Transverse colon (tissue), 4 donors: ENCODE measurements around the gene ARL15. TPM values are rescaled to one million over a fixed set of nuclear protein-coding genes. Genes with fewer than 3 reads are reported as not detected.

Experiments used
- DNase-seq: peaks from one replicate; pipeline ENCODE4 v3.0.0-alpha.2; 2019
- H3K27ac ChIP-seq, 4 donors: fragments of 200-600 bp; sonication (generic); 2 replicates each; pipeline ENCODE4 v1.5.1; 2016 to 2018; ENCODE audit warnings: inconsistent platforms in 4 of 4
- H3K27me3 ChIP-seq: fragments of 200-600 bp; sonication (generic); 2 replicates; pipeline ENCODE4 v1.5.1; 2017; ENCODE audit warnings: inconsistent platforms
- H3K36me3 ChIP-seq, 4 donors: fragments of 200-600 bp; sonication (generic); 2 replicates each; pipeline ENCODE4 v1.5.1; 2017 to 2019; ENCODE audit warnings: inconsistent platforms in 4 of 4
- H3K4me1 ChIP-seq, 4 donors: fragments of 200-600 bp; sonication (generic); 2 replicates each; pipeline ENCODE4 v1.5.1; 2017 to 2020; ENCODE audit warnings: inconsistent platforms in 4 of 4
- H3K4me3 ChIP-seq, 4 donors: fragments of 200-600 bp; sonication (generic); 1 replicate in 1 of 4; 2 replicates in 3 of 4; pipeline versions ENCODE4 v1.5.1 to v1.6.1; 2017 to 2019; ENCODE audit warnings: inconsistent platforms in 4 of 4
- H3K9me3 ChIP-seq, 2 donors: fragments of 200-600 bp; sonication (generic); 2 replicates each; pipeline ENCODE4 v1.5.1; 2017 to 2019; ENCODE audit warnings: inconsistent platforms in 2 of 2
- EP300 ChIP-seq: sonication (generic); formaldehyde crosslinking; IDR thresholded peaks from one replicate; pipeline ENCODE4 v1.6.1; 2017; ENCODE audit warnings: antibody characterized with exemption, low read depth
- POLR2A ChIP-seq: fragments of 450-650 bp; IDR thresholded peaks from one replicate; pipeline ENCODE4 v1.6.1; 2016; ENCODE audit warnings: antibody characterized with exemption, mild to moderate bottlenecking, moderate library complexity
- POLR2AphosphoS5 ChIP-seq, 3 donors: sonication (generic); formaldehyde crosslinking; IDR thresholded peaks; one replicate each; pipeline ENCODE4 v1.6.1; 2016; ENCODE audit warnings: antibody characterized with exemption in 3 of 3
- WGBS, 2 donors: methylation state at CpG; one replicate each; pipeline ENCODE4 v1.1.5; 2018; ENCODE audit warnings: low coverage in 1 of 2; 5-methylcytosine and 5-hydroxymethylcytosine counted together
- in situ Hi-C, 4 donors: fragments of 200-750 bp; cut with MboI; loops; one replicate each; pipeline versions ENCODE4 v1.15.0 to v1.15.1; 2017; ENCODE audit warnings: low sequenced_read_pairs in 3 of 4, low pct_ligation_motif_present in 1 of 4, low pct_unique_long_range_greater_than_20kb in 1 of 4
- intact Hi-C: fragments of 100-400 bp; cut with DNase I; formaldehyde crosslinking; loops from one replicate; pipeline ENCODE4 v1.15.1; 2023; ENCODE audit warnings: low total_unique reads
- total RNA-seq, 4 donors: library from RNA; depleted of rRNA; stranded (reverse); fragments of >200 nt; gene quantifications; one replicate each; pipeline ENCODE4 v1.1.0, GENCODE V29; 2016
- TF ChIP-seq, protein P1 (sequence below), 5 experiments: fragments of 200-600 bp in 3 of 5; fragments of 450-650 bp in 2 of 5; sonication (generic) in 3 of 5; IDR thresholded peaks; 1 replicate in 2 of 5; 2 replicates in 3 of 5; pipeline ENCODE4 v1.5.1; 2016 to 2017; ENCODE audit warnings: antibody characterized with exemption in 5 of 5, inconsistent platforms in 3 of 5, mild to moderate bottlenecking in 2 of 5, moderate library complexity in 1 of 5

ARL15 gene
- total RNA-seq, 4 donors from 2014 or later, result 9.0 to 57.1 (median 27.7) TPM

GRCh38 chr5:54259981-54260380 is 50.4 kb downstream of the ARL15 start:
- Histone ChIP-seq H3K4me1 (peaks cover 0 to 12% (median 0%) of the 10 kb centered on the region in 4 donors), H3K36me3 (no peaks in the 10 kb centered on the region), H3K4me3 (no peak overlapping the region), H3K27me3 (no peaks in the 10 kb centered on the region), H3K9me3 (no peaks in the 10 kb centered on the region), H3K27ac (no peak overlapping the region)
- TF ChIP-seq POLR2AphosphoS5 (IDR thresholded peaks at IDR 0.05) (no peak), EP300 (no peak), POLR2A (no peak)
- TF ChIP-seq, protein P1, sequence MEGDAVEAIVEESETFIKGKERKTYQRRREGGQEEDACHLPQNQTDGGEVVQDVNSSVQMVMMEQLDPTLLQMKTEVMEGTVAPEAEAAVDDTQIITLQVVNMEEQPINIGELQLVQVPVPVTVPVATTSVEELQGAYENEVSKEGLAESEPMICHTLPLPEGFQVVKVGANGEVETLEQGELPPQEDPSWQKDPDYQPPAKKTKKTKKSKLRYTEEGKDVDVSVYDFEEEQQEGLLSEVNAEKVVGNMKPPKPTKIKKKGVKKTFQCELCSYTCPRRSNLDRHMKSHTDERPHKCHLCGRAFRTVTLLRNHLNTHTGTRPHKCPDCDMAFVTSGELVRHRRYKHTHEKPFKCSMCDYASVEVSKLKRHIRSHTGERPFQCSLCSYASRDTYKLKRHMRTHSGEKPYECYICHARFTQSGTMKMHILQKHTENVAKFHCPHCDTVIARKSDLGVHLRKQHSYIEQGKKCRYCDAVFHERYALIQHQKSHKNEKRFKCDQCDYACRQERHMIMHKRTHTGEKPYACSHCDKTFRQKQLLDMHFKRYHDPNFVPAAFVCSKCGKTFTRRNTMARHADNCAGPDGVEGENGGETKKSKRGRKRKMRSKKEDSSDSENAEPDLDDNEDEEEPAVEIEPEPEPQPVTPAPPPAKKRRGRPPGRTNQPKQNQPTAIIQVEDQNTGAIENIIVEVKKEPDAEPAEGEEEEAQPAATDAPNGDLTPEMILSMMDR (IDR thresholded peaks at IDR 0.05), result no peak
- in situ Hi-C loops, result loop anchor here in 2 of 4 donors (10.0 to 25.0 kb wide), 2 partner anchors 152 to 155 kb away; no protein-coding TSS in a partner anchor
- intact Hi-C loops, result loop anchor here (5.0 to 10.0 kb wide), 2 partner anchors 215 to 1787 kb away; no protein-coding TSS in a partner anchor
- DNase-seq, result no peak
- 93 to 100% methylated on average over 1 to 4 of the region's 4 CpGs for WGBS, 2 donors

DNA sequence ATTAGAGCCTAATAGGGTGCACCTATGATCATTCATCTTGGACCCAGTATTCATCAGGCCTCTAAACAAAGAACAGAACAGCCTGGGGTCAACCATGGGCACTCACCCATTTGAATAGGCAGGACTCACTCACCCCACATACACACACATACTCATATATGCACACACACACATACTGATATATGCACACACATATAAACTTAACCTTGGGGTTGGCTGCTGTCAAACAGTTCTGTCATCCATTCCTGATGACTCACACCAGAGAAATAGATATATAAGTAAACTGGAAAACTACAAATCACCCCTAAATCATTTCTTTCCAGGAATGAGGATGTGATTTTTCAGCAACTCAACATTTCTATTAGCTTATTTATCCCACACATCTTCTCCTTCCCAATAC is 51.3 kb downstream of the ARL15 start:
- Histone ChIP-seq H3K9me3 (no peaks in the 10 kb centered on the region), H3K4me3 (no peak overlapping the region), H3K36me3 (no peaks in the 10 kb centered on the region), H3K4me1 (peaks cover 0 to 15% (median 0%) of the 10 kb centered on the region in 4 donors), H3K27me3 (no peaks in the 10 kb centered on the region), H3K27ac (no peak overlapping the region)
- intact Hi-C loops, result loop anchor here (10.0 kb wide), 1 partner anchor 216 kb away; no protein-coding TSS in a partner anchor
- in situ Hi-C loops, result loop anchor here in 2 of 4 donors (10.0 to 25.0 kb wide), 2 partner anchors 153 to 156 kb away; no protein-coding TSS in a partner anchor
- TF ChIP-seq EP300, result no peak
- TF ChIP-seq, protein P1 (IDR thresholded peaks at IDR 0.05), result no peak
- TF ChIP-seq POLR2AphosphoS5 (IDR thresholded peaks at IDR 0.05), result no peak
- TF ChIP-seq POLR2A, result no peak
- no peak for DNase-seq

DNA sequence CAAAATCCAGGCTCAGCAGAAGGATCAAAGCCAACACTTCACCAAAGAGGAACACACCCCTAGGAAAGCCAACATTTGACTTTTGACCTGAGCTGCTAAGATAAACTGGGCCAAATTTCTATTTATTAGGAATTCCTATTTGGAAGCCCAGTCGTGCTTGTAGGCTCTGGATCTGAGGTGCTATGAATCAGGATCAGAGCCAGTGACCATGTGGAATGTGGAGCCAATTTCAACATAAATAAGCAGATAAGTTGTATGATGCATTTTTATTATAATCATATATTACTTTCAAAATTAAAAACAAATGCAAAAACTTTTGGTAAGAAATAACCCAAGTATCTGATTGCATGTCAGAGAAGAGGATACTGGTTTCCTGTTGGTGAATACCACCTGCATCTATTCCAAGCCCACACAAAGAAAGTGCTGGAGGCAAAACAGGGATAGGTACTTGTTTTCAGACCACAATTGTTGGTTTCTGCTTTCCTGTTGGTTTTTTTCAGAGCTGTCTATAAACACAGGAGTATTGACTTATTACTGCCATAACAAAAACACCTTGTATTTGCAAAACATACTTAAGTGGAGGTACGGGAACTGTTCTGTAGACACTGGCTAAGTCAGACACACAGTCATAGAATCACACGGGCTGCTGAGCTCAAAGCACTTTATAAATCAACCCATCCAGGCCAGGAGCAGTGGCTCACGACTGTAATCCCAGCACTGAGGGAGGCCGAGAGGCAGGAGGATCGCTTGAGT is 52.8 kb downstream of the ARL15 start:
- in situ Hi-C loops, result loop anchor here in 2 of 4 donors (10.0 to 25.0 kb wide), 2 partner anchors 155 to 157 kb away; no protein-coding TSS in a partner anchor
- intact Hi-C loops, result loop anchor here (10.0 kb wide), 1 partner anchor 217 kb away; no protein-coding TSS in a partner anchor
- Histone ChIP-seq H3K9me3 (no peaks in the 10 kb centered on the region), H3K36me3 (no peaks in the 10 kb centered on the region), H3K27me3 (no peaks in the 10 kb centered on the region), H3K27ac (no peak overlapping the region), H3K4me3 (no peak overlapping the region), H3K4me1 (peaks cover 0 to 15% (median 0%) of the 10 kb centered on the region in 4 donors)
- no peak for DNase-seq
- TF ChIP-seq POLR2A (no peak), POLR2AphosphoS5 (IDR thresholded peaks at IDR 0.05) (no peak), EP300 (no peak)
- TF ChIP-seq, protein P1 (IDR thresholded peaks at IDR 0.05), result no peak
- 57 to 80% methylated on average over 1 to 6 of the region's 6 CpGs for WGBS, 2 donors

DNA sequence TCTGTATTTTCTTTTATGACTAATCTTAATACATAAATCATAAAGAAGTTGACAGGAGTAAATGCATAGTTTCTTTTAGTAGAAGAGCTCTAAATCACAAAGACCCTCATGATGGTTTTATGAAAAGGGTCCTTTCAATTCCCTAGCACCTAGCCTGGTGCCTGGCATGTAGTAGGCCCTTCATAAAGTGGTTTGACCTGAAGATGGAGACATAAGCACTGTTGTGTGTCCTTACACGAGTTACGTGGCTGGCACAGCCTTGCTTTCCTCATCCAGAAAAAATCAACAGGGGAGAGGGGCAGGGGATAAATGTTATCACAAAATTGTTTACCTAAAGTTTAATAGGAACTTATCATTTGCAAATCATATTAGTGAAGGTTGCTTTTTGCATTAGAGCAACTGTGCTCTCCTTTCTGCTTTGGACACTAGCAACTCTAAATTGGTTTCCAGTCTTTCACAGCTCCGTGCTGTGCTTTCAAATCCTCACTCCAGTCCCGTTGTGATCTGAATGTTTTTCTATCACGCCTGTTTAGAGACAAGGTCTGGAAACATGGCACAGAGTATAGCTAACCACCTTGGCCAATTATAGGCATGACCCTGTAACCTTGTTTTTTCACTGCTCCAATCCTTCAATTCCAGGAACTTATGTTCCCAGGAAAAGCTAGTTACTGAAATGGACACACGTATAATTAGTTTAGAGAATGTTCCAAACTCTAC is 55.7 kb downstream of the ARL15 start:
- TF ChIP-seq POLR2AphosphoS5 (IDR thresholded peaks at IDR 0.05), result no peak
- no peak for TF ChIP-seq POLR2A
- TF ChIP-seq EP300, result no peak
- TF ChIP-seq, protein P1 (IDR thresholded peaks at IDR 0.05), result no peak
- Histone ChIP-seq H3K27ac (no peak overlapping the region), H3K4me1 (peaks cover 0 to 41% (median 3%) of the 10 kb centered on the region in 4 donors), H3K4me3 (no peak overlapping the region), H3K27me3 (no peaks in the 10 kb centered on the region), H3K36me3 (no peaks in the 10 kb centered on the region), H3K9me3 (no peaks in the 10 kb centered on the region)
- DNase-seq, result no peak
- WGBS, 2 donors, result 62 to 63% methylated on average over 5 to 6 of the region's 6 CpGs
- intact Hi-C loops (loop anchor here (10.0 kb wide), 1 partner anchor 220 kb away; no protein-coding TSS in a partner anchor), in situ Hi-C loops (loop anchor here in 2 of 4 donors (10.0 to 25.0 kb wide), 2 partner anchors 158 to 160 kb away; no protein-coding TSS in a partner anchor)
